Astrocyte of the cerebellum (primary cell): Measurements from ENCODE around the gene SERPINE2.

Source experiments
- DNase-seq: peaks from one replicate; pipeline ENCODE4 v3.0.0-alpha.2; 2011; ENCODE audit warnings: low read depth
- H3K4me3 ChIP-seq: 2 replicates; pipeline ENCODE4 v1.5.1; 2011; ENCODE audit warnings: mild to moderate bottlenecking, low read depth, low read length, moderate library complexity
- in situ Hi-C: cut with HindIII; loops from 2 replicates; pipeline ENCODE4 v1.10.0; 2017; ENCODE audit warnings: low sequenced_read_pairs
- TF ChIP-seq, protein P1 (sequence below): IDR thresholded peaks from 2 replicates; pipeline ENCODE4 v1.5.1; 2012; ENCODE audit warnings: low read length, low read depth, moderate library complexity, mild to moderate bottlenecking; ENCODE audit errors: missing control alignments

Gene SERPINE2

DNA sequence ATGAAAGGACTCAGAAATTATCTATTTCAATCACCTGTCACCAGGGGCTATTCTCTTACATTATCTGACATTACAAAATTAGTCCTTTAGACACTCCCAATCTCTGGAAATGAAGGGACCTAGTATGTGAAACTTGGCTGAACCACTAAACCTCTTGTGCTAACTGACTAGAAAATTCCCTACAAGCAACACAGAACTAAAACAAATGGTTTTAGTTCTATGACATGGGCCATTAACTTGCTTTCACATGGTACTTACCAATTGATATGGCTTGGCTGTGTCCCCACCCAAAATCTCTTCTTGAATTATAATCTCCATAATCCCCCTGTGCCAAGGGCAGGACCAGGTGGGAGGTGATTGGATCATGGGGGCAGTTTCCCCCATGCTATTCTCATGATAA is 16.6 kb downstream of the SERPINE2 start:
- TF ChIP-seq, protein P1, sequence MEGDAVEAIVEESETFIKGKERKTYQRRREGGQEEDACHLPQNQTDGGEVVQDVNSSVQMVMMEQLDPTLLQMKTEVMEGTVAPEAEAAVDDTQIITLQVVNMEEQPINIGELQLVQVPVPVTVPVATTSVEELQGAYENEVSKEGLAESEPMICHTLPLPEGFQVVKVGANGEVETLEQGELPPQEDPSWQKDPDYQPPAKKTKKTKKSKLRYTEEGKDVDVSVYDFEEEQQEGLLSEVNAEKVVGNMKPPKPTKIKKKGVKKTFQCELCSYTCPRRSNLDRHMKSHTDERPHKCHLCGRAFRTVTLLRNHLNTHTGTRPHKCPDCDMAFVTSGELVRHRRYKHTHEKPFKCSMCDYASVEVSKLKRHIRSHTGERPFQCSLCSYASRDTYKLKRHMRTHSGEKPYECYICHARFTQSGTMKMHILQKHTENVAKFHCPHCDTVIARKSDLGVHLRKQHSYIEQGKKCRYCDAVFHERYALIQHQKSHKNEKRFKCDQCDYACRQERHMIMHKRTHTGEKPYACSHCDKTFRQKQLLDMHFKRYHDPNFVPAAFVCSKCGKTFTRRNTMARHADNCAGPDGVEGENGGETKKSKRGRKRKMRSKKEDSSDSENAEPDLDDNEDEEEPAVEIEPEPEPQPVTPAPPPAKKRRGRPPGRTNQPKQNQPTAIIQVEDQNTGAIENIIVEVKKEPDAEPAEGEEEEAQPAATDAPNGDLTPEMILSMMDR: no peak
- in situ Hi-C loops: no loop called here
- H3K4me3 ChIP-seq: no peak overlapping the region
- no peak for DNase-seq

DNA sequence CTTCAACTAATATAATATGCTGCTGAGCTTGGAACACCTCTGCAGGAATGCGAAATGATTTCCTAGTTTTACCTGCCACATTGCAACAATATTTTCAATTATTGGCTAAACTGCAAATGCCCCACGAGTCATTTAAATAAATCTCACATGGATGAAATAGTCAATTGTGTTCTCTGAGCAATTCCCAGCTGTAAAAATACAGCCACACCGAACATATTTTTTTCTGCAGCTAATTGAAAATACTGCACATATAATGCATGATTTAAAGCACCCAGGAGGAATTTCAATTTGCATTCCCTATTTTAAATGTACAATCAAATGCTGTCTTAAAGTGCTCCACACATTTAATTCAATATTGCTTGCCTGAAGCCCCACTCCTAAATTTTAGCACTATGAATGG is 18.6 kb downstream of the SERPINE2 start:
- TF ChIP-seq, protein P1: no peak
- in situ Hi-C loops: no loop called here
- no peak for DNase-seq
- no peak overlapping the region for H3K4me3 ChIP-seq

DNA sequence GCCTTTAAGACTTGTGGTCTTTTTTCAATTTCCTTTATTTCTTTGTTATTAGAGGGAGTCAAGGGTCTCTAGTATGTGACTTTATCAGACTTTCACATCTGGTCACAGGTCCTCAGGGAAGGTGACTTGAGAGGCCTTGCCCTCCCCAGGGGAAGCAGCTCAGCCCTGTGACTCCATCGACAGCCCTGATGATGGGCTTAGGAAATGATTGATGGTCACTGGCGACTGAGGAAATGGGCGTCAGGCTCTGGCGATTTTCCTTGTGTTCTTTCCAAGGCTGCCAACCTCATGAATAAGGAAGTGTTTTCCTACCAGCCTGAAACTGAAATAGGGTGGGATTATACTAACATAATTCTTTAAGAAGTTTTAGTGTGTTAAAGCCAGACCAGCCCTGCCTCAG is 21.1 kb downstream of the SERPINE2 start:
- in situ Hi-C loops: no loop called here
- no peak overlapping the region for H3K4me3 ChIP-seq
- no peak for DNase-seq
- TF ChIP-seq, protein P1: no peak

DNA sequence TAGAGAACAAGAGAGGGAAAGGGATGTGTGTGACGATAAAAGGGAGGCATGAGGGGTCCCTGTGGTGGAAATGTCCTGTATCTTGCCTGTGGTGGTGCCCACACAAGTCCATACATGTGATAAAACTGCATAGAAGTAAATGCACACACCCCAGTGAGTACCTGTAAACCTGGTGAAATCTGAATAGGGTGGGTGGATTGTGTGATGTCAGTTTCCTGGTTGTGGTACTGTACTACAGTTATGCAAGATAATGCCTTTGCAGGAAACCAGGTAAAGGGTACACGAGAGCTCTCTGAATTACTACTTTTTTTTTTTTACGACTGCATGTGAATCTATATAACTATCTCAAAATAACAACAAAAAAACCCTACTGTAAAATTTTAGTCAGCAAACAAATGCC is 22.1 kb downstream of the SERPINE2 start:
- H3K4me3 ChIP-seq: no peak overlapping the region
- in situ Hi-C loops: no loop called here
- TF ChIP-seq, protein P1: no peak
- no peak for DNase-seq

DNA sequence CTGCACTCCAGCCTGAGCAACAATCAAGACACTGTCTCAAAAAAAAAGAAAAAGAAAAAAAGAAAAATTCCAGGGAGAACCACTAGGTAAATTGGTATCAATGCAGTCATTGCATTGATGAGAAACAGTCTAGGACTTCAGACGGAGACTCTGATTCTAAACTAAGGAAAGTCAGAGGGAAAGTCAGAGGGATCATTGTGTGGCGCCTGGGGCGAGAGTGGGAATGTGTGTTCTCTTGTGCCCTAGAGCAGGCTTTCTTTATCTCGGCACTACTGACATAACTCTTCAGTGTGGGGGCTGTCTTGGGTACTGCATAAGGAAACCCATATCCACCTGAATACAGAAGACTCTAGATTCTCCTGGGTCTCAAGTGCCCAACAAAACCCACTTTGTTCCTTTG is 24.8 kb downstream of the SERPINE2 start:
- in situ Hi-C loops: no loop called here
- TF ChIP-seq, protein P1: no peak
- no peak for DNase-seq
- no peak overlapping the region for H3K4me3 ChIP-seq

DNA sequence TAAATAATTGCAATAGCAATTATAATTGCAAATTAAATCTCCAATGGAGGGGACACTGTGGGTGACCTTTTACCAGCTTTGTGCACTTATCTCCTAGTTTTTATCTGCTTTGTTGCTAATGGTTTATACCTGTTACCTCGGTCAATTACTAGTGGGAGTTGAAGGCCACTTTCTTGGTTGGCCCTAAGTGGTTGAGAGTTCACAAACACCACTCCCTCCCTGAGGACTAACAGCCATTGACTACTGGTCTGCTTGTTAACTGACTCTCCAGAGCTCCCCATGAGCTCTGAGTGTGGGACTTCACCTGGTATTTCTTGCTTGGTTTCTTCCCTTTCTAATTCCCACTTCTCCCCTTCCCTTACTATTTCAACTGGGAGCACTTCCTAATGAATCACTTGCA is 27.2 kb downstream of the SERPINE2 start:
- in situ Hi-C loops: no loop called here
- H3K4me3 ChIP-seq: no peak overlapping the region
- no peak for DNase-seq
- TF ChIP-seq, protein P1: no peak
